Prostate gland (tissue), 2 donors: ENCODE results near the gene NLRC5.

Experiments used
- POLR2A ChIP-seq: fragments of 450-650 bp; IDR thresholded peaks from one replicate; pipeline ENCODE4 v1.6.1; 2016; ENCODE audit warnings: antibody characterized with exemption, mild to moderate bottlenecking
- POLR2AphosphoS5 ChIP-seq: sonication (generic); formaldehyde crosslinking; IDR thresholded peaks from one replicate; pipeline ENCODE4 v1.6.1; 2017; ENCODE audit warnings: antibody characterized with exemption
- TF ChIP-seq, protein P1 (sequence below), 4 experiments: fragments of 200-600 bp in 2 of 4; fragments of 450-650 bp in 2 of 4; sonication (generic) in 2 of 4; IDR thresholded peaks; 1 replicate in 3 of 4; 2 replicates in 1 of 4; pipeline ENCODE4 v1.5.1; 2016 to 2019; ENCODE audit warnings: antibody characterized with exemption in 4 of 4, mild to moderate bottlenecking in 2 of 4, moderate library complexity in 2 of 4

DNA sequence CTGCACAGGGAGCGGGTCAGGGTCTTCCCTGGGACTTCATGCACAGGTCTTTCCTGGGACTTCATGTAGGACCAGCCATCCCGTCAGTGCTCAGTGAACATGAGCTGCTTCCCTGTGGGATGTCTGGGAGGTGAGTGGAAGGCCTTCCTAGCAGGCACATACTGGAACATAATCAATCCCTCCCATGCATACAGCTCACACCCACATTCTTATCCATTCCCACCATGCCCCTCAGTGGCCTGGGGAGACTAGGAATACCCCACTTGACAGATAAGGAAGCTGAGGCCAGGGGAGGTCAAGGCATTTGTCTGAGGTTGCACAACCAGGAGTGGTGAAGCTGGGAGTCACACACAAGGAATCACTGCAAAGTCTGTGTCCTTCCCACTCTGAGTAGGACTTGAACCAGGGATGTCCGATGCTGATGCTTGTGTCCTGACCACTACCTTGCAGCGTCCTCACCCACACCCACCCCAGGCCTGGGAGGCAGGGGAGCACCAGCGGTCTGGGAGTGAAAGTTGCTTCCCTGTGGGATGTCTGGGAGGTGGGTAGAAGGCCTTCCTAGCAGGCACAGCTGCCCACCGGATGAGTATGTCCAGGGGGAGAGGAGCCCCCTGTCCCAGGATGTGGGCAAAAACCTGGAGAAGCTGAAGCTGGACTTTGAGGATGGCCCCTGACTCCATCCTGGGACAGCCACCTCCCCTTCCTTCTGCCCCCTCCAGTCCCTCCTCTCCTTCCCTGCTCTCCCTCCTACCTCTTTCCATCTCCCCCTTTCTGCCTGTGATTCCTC, 1.0 kb upstream of the NLRC5 start:
- TF ChIP-seq, protein P1, sequence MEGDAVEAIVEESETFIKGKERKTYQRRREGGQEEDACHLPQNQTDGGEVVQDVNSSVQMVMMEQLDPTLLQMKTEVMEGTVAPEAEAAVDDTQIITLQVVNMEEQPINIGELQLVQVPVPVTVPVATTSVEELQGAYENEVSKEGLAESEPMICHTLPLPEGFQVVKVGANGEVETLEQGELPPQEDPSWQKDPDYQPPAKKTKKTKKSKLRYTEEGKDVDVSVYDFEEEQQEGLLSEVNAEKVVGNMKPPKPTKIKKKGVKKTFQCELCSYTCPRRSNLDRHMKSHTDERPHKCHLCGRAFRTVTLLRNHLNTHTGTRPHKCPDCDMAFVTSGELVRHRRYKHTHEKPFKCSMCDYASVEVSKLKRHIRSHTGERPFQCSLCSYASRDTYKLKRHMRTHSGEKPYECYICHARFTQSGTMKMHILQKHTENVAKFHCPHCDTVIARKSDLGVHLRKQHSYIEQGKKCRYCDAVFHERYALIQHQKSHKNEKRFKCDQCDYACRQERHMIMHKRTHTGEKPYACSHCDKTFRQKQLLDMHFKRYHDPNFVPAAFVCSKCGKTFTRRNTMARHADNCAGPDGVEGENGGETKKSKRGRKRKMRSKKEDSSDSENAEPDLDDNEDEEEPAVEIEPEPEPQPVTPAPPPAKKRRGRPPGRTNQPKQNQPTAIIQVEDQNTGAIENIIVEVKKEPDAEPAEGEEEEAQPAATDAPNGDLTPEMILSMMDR (IDR thresholded peaks at IDR 0.05) = no peak
- TF ChIP-seq POLR2AphosphoS5 (no peak), POLR2A (no peak)
